GM23338 (cell line): ENCODE results near the gene RPA3. TPM values are rescaled to one million over a fixed set of nuclear protein-coding genes. Genes with fewer than 3 reads are reported as not detected.
A peak's percentile ranks its signal among the peaks of the same experiment; 100 is the strongest.

Experiments used
- ATAC-seq: fragments of 200-7000 bp; cut with Tn5 transposase; 3 replicates; pipeline ENCODE4 v1.9.1; 2020
- DNase-seq: peaks from one replicate; pipeline ENCODE4 v3.0.0-alpha.2; 2015; ENCODE audit warnings: low spot score
- H2AFZ ChIP-seq: fragments of 200-600 bp; sonication (generic); 2 replicates; pipeline ENCODE4 v1.8.0; 2016; ENCODE audit warnings: antibody characterized with exemption, mild to moderate bottlenecking, moderate library complexity
- H3F3A ChIP-seq: fragments of 200-600 bp; sonication (generic); replicated peaks from 2 replicates; pipeline ENCODE4 v1.8.0; 2017; ENCODE audit warnings: antibody characterized with exemption, mixed run types, low read depth
- H3K27ac ChIP-seq: fragments of 200-600 bp; sonication (generic); 2 replicates; pipeline ENCODE4 v1.6.1; 2016; ENCODE audit warnings: low read depth
- H3K27me3 ChIP-seq: fragments of 200-600 bp; sonication (generic); 2 replicates; pipeline ENCODE4 v1.8.0; 2016; ENCODE audit warnings: mild to moderate bottlenecking, mixed run types, moderate library complexity; ENCODE audit not compliant: insufficient read depth
- H3K36me3 ChIP-seq: fragments of 200-600 bp; sonication (generic); 2 replicates; pipeline ENCODE4 v1.8.0; 2016; ENCODE audit warnings: mild to moderate bottlenecking; ENCODE audit not compliant: insufficient read depth
- H3K4me1 ChIP-seq: fragments of 200-600 bp; sonication (generic); 2 replicates; pipeline ENCODE4 v1.8.0; 2016; ENCODE audit warnings: mild to moderate bottlenecking, moderate library complexity; ENCODE audit not compliant: insufficient read depth
- H3K4me2 ChIP-seq: fragments of 200-600 bp; sonication (generic); 2 replicates; pipeline ENCODE4 v1.7.1; 2017; ENCODE audit warnings: mixed run types
- H3K4me3 ChIP-seq: fragments of 200-600 bp; sonication (generic); 2 replicates; pipeline ENCODE4 v1.6.1; 2016; ENCODE audit warnings: mixed run types
- H3K79me2 ChIP-seq: fragments of 200-600 bp; sonication (generic); replicated peaks from 2 replicates; pipeline ENCODE4 v1.8.0; 2017; ENCODE audit warnings: mild to moderate bottlenecking; ENCODE audit not compliant: insufficient read depth
- H3K9me2 ChIP-seq: fragments of 200-600 bp; sonication (generic); 2 replicates; pipeline ENCODE4 v1.8.0; 2017; ENCODE audit not compliant: insufficient read depth
- H4K20me1 ChIP-seq: fragments of 200-600 bp; sonication (generic); replicated peaks from 2 replicates; pipeline ENCODE4 v1.8.0; 2017; ENCODE audit warnings: mild to moderate bottlenecking; ENCODE audit not compliant: insufficient read depth
- H3K27ac Mint-ChIP-seq: 2 replicates; pipeline ENCODE4 v1.8.0; 2020; ENCODE audit warnings: inconsistent platforms, mild to moderate bottlenecking, moderate library complexity, mixed read lengths
- H3K27me3 Mint-ChIP-seq: 3 replicates; pipeline ENCODE4 v1.8.0; 2022; ENCODE audit warnings: low read depth, mild to moderate bottlenecking, moderate library complexity, mixed read lengths, inconsistent platforms; ENCODE audit not compliant: insufficient read depth, poor library complexity
- H3K36me3 Mint-ChIP-seq: 3 replicates; pipeline ENCODE4 v1.8.0; 2021; ENCODE audit warnings: low read depth, mild to moderate bottlenecking, inconsistent platforms, moderate library complexity, mixed read lengths
- H3K4me1 Mint-ChIP-seq: 3 replicates; pipeline ENCODE4 v1.8.0; 2020; ENCODE audit warnings: mild to moderate bottlenecking, inconsistent platforms, mixed read lengths
- H3K4me3 Mint-ChIP-seq: 3 replicates; pipeline ENCODE4 v1.8.0; 2021; ENCODE audit warnings: moderate library complexity, mild to moderate bottlenecking, inconsistent platforms, mixed read lengths
- H3K9me3 Mint-ChIP-seq: 3 replicates; pipeline ENCODE4 v1.8.0; 2020; ENCODE audit warnings: moderate library complexity, mild to moderate bottlenecking, inconsistent platforms, mixed read lengths
- CREB1 ChIP-seq: fragments of 250-450 bp; sonication (Bioruptor Pico); IDR thresholded peaks from 2 replicates; pipeline ENCODE4 v1.5.0; 2020; ENCODE audit warnings: low read depth, mild to moderate bottlenecking, moderate library complexity
- EZH2 ChIP-seq: fragments of 200-600 bp; sonication (generic); IDR thresholded peaks from one replicate; pipeline ENCODE4 v1.8.0; 2017; ENCODE audit warnings: antibody characterized with exemption, mild to moderate bottlenecking, low read depth; ENCODE audit not compliant: unreplicated experiment
- NANOG ChIP-seq: IDR thresholded peaks from 2 replicates; pipeline ENCODE4 v1.6.1; 2016; ENCODE audit warnings: antibody characterized with exemption, borderline replicate concordance
- POLR2AphosphoS5 ChIP-seq: IDR thresholded peaks from 2 replicates; pipeline ENCODE4 v1.6.1; 2016; ENCODE audit warnings: antibody characterized with exemption, low read depth
- REST ChIP-seq: IDR thresholded peaks from one replicate; pipeline ENCODE4 v1.6.1; 2018; ENCODE audit warnings: antibody characterized with exemption; ENCODE audit not compliant: unreplicated experiment
- ZNF462 ChIP-seq: fragments of 250-450 bp; sonication (Bioruptor Pico); IDR thresholded peaks from 2 replicates; pipeline ENCODE4 v1.5.0; 2020; ENCODE audit warnings: mild to moderate bottlenecking, moderate library complexity
- polyA plus RNA-seq: library from polyadenylated mRNA; unstranded; fragments of >200 nt; fragmentation: Nextera tagmentation; extraction: Ambion mirVana; gene quantifications from 2 replicates; pipeline ENCODE4 v1.2.1, GENCODE V29; 2016
- total RNA-seq: library from RNA; depleted of rRNA; stranded (reverse); fragments of >200 nt; shearing (Covaris generic); gene quantifications from 2 replicates; pipeline ENCODE4 v1.2.3, GENCODE V29; 2014
- TF ChIP-seq, protein P1 (sequence below): IDR thresholded peaks from 2 replicates; pipeline ENCODE4 v1.6.1; 2016; ENCODE audit warnings: antibody characterized with exemption

RPA3 gene
- total and polyA plus RNA-seq, 2 experiments from 2014 or later: 74.9 to 287 TPM

- TF ChIP-seq NANOG: peak; percentile 40; the same call in 1 of the 2 replicates
Measured at GRCh38 chr7:7640221-7641128, 77.9 kb downstream of the RPA3 start, which contains the start of gene UMAD1 (continued).

DNA sequence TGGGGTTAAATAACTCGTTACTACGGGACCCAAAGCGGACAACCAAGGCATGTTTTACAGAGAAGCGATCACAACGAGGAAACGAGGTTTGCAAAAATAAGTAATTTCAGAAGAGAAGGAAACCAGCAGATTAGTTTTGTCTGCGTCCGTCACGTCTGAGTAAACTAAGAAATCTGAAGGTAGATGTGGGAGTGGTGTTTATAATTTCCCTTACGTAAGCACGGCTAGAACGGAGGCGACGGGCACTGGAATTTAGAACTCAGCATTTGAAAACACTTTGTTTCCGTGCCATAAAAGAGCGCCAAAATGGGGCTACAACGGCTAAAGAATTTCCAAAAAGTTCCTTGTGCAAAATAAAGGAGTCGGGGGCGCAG, 78.6 kb downstream of the RPA3 start:
- Histone ChIP-seq H3K79me2 (peaks cover 30% of the 10 kb centered on the region), H3K27me3 (no peaks in the 10 kb centered on the region), H4K20me1 (no peaks in the 10 kb centered on the region), H3K4me2 (peak overlapping the region; percentile 83), H3F3A (peaks cover 4% of the 10 kb centered on the region; the same call in 1 of the 2 replicates), H3K4me1 (peaks cover 9% of the 10 kb centered on the region), H3K36me3 (peaks cover 10% of the 10 kb centered on the region; the same call in 1 of the 2 replicates), H3K27ac (peak overlapping the region; percentile 64), H3K9me2 (no peaks in the 10 kb centered on the region), H3K4me3 (peak overlapping the region; percentile 60), H2AFZ (peak overlapping the region; percentile 1; the same call in 1 of the 2 replicates)
- DNase-seq (no peak), ATAC-seq (no peak)
- H3K27ac Mint-ChIP-seq: peak overlapping the region; percentile 99
- H3K4me3 Mint-ChIP-seq: peak overlapping the region; percentile 96
- peaks cover 34% of the 10 kb centered on the region for H3K4me1 Mint-ChIP-seq
- peaks cover 13% of the 10 kb centered on the region for H3K36me3 Mint-ChIP-seq
- peaks cover 10% of the 10 kb centered on the region for H3K27me3 Mint-ChIP-seq
- no peaks in the 10 kb centered on the region for H3K9me3 Mint-ChIP-seq
- no peak for TF ChIP-seq CREB1 (CRISPR knock-in tag)

DNA sequence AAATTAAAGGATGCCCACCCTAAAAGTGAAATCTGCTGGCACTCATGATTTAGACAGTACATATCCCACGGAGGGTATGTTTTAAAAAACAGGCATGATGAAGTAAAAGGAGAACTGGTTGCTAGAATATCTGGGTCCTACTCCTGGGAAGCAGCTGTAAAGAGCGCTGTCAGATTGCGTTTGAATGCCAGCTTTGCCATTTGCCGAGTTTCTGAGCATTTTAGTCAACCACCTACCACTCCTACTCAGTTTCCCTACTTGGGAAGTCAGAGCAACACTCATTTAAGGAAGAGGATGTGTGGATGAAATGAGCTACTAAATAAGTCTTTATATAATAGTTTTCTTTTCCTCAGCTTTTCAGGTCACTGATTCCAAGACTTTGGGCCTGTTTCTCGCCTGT, 79.0 kb downstream of the RPA3 start:
- DNase-seq (no peak), ATAC-seq (no peak)
- peaks cover 10% of the 10 kb centered on the region; the same call in 1 of the 2 replicates for H3K36me3 ChIP-seq
- peaks cover 27% of the 10 kb centered on the region for H3K79me2 ChIP-seq
- Mint-ChIP-seq H3K36me3 (peaks cover 13% of the 10 kb centered on the region), H3K4me3 (peak overlapping the region; percentile 96), H3K27me3 (peaks cover 10% of the 10 kb centered on the region), H3K27ac (peak overlapping the region; percentile 99), H3K4me1 (peaks cover 34% of the 10 kb centered on the region), H3K9me3 (no peaks in the 10 kb centered on the region)
- 0 out of 2 replicates have a peak overlapping the region, but pooled peaks have one; percentile 1 for H2AFZ ChIP-seq
- peaks cover 9% of the 10 kb centered on the region for H3K4me1 ChIP-seq
- H3K27me3 ChIP-seq: no peaks in the 10 kb centered on the region
- H4K20me1 ChIP-seq: no peaks in the 10 kb centered on the region
- H3K4me2 ChIP-seq: peak overlapping the region; percentile 83
- H3K9me2 ChIP-seq: no peaks in the 10 kb centered on the region
- peak overlapping the region; percentile 60 for H3K4me3 ChIP-seq
- peak overlapping the region; percentile 64 for H3K27ac ChIP-seq
- H3F3A ChIP-seq: peaks cover 4% of the 10 kb centered on the region; the same call in 1 of the 2 replicates
- TF ChIP-seq, protein P1, sequence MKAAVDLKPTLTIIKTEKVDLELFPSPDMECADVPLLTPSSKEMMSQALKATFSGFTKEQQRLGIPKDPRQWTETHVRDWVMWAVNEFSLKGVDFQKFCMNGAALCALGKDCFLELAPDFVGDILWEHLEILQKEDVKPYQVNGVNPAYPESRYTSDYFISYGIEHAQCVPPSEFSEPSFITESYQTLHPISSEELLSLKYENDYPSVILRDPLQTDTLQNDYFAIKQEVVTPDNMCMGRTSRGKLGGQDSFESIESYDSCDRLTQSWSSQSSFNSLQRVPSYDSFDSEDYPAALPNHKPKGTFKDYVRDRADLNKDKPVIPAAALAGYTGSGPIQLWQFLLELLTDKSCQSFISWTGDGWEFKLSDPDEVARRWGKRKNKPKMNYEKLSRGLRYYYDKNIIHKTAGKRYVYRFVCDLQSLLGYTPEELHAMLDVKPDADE: no peak
- TF ChIP-seq ZNF462 (no peak), REST (no peak), EZH2 (no peak), POLR2AphosphoS5 (no peak)
